MM.1S (cell line): Measurements from ENCODE around the gene LDLRAD4.
"Not testable (repeated sequence)": the region's sequence is repeated elsewhere in the genome, so short reads cannot be mapped to it uniquely, and the experiment has no call there.

Experiments
- DNase-seq: peaks from one replicate; pipeline ENCODE4 v3.0.0-alpha.2; 2015
- H2AFZ ChIP-seq: fragments of 300-600 bp; sonication (generic); 2 replicates; pipeline ENCODE4 v1.6.0; 2016; ENCODE audit warnings: antibody characterized with exemption, low read length
- H3F3A ChIP-seq: fragments of 300-600 bp; sonication (generic); 2 replicates; pipeline ENCODE4 v1.6.1; 2016; ENCODE audit warnings: mild to moderate bottlenecking, antibody characterized with exemption, low read length, moderate library complexity, mixed read lengths; ENCODE audit not compliant: insufficient read depth
- H3K27ac ChIP-seq: fragments of 300-600 bp; sonication (generic); 2 replicates; pipeline ENCODE4 v1.5.1; 2016; ENCODE audit warnings: mild to moderate bottlenecking, low read length
- H3K27me3 ChIP-seq: fragments of 300-600 bp; sonication (generic); replicated peaks from 2 replicates; pipeline ENCODE4 v1.6.0; 2016; ENCODE audit warnings: low read length; ENCODE audit not compliant: insufficient read depth
- H3K36me3 ChIP-seq: fragments of 300-600 bp; sonication (generic); replicated peaks from 2 replicates; pipeline ENCODE4 v1.6.1; 2016; ENCODE audit warnings: mild to moderate bottlenecking, low read length, mixed read lengths; ENCODE audit not compliant: insufficient read depth
- H3K4me1 ChIP-seq: fragments of 300-600 bp; sonication (generic); 2 replicates; pipeline ENCODE4 v1.6.1; 2016; ENCODE audit warnings: low read length, mixed read lengths
- H3K4me2 ChIP-seq: fragments of 300-600 bp; sonication (generic); 2 replicates; pipeline ENCODE4 v1.6.0; 2016; ENCODE audit warnings: low read depth, low read length
- H3K4me3 ChIP-seq: fragments of 300-600 bp; sonication (generic); 2 replicates; pipeline ENCODE4 v1.5.1; 2016; ENCODE audit warnings: low read length, mixed read lengths
- H3K79me2 ChIP-seq: fragments of 300-600 bp; sonication (generic); 2 replicates; pipeline ENCODE4 v1.6.1; 2016; ENCODE audit warnings: mixed run types, low read length, mixed read lengths
- H3K9ac ChIP-seq: fragments of 300-600 bp; sonication (generic); 2 replicates; pipeline ENCODE4 v1.6.1; 2016; ENCODE audit warnings: low read length, mixed read lengths
- H3K9me2 ChIP-seq: fragments of 300-600 bp; sonication (generic); replicated peaks from 2 replicates; pipeline ENCODE4 v1.6.1; 2016; ENCODE audit warnings: mild to moderate bottlenecking, low read length, mixed read lengths; ENCODE audit not compliant: insufficient read depth
- H3K9me3 ChIP-seq: fragments of 300-600 bp; sonication (generic); replicated peaks from 2 replicates; pipeline ENCODE4 v1.6.1; 2016; ENCODE audit warnings: mild to moderate bottlenecking, low read length, mixed read lengths; ENCODE audit not compliant: insufficient read depth
- H4K20me1 ChIP-seq: fragments of 300-600 bp; sonication (generic); 2 replicates; pipeline ENCODE4 v1.6.1; 2016; ENCODE audit warnings: mild to moderate bottlenecking, low read length, moderate library complexity, mixed read lengths; ENCODE audit not compliant: insufficient read depth
- CTCF ChIP-seq: fragments of 300-600 bp; sonication (generic); IDR thresholded peaks from 2 replicates; pipeline ENCODE4 v1.5.1; 2016; ENCODE audit warnings: antibody characterized with exemption, low read length, mixed read lengths
- EZH2 ChIP-seq: fragments of 300-600 bp; sonication (generic); optimal IDR thresholded peaks from 2 replicates; pipeline ENCODE3; 2017; ENCODE audit warnings: low read depth, mild to moderate bottlenecking, antibody characterized with exemption, low read length, mixed read lengths
- EZH2phosphoT487 ChIP-seq: fragments of 300-600 bp; sonication (generic); IDR thresholded peaks from 2 replicates; pipeline ENCODE4 v1.6.1; 2018; ENCODE audit warnings: antibody characterized with exemption, low read length

LDLRAD4 gene

GRCh38 chr18:13260935-13261640, 42.5 kb downstream of the LDLRAD4 start:
- no peak overlapping the region for H3K4me3 ChIP-seq

GRCh38 chr18:13261661-13262357, 43.2 kb downstream of the LDLRAD4 start:
- no peak overlapping the region for H3K4me2 ChIP-seq
- H3K4me1 ChIP-seq, result no peaks in the 10 kb centered on the region
- TF ChIP-seq CTCF (no peak), EZH2 (no peak), EZH2phosphoT487 (no peak)
- no peaks in the 10 kb centered on the region for H3K36me3 ChIP-seq
- H4K20me1 ChIP-seq, result no peaks in the 10 kb centered on the region
- no peak for DNase-seq
- H3K9ac ChIP-seq, result no peak overlapping the region
- no peak overlapping the region for H3K4me3 ChIP-seq
- no peak overlapping the region for H3K27ac ChIP-seq
- H3K27me3 ChIP-seq, result no peaks in the 10 kb centered on the region
- no peaks in the 10 kb centered on the region for H3K9me2 ChIP-seq
- H3F3A ChIP-seq, result no peaks in the 10 kb centered on the region
- H2AFZ ChIP-seq, result no peak overlapping the region
- no peaks in the 10 kb centered on the region for H3K79me2 ChIP-seq
- H3K9me3 ChIP-seq, result no peaks in the 10 kb centered on the region

More at GRCh38 chr18:13260935-13261640, 42.5 kb downstream of the LDLRAD4 start:
- DNase-seq, result no peak
- H3K27me3 ChIP-seq, result no peaks in the 10 kb centered on the region
- H4K20me1 ChIP-seq, result no peaks in the 10 kb centered on the region
- no peaks in the 10 kb centered on the region for H3K9me2 ChIP-seq
- H3K27ac ChIP-seq, result no peak overlapping the region
- no peak overlapping the region for H2AFZ ChIP-seq
- TF ChIP-seq EZH2 (no peak), EZH2phosphoT487 (no peak), CTCF (no peak)
- no peaks in the 10 kb centered on the region for H3K4me1 ChIP-seq
- H3K36me3 ChIP-seq, result no peaks in the 10 kb centered on the region
- H3K9me3 ChIP-seq, result no peaks in the 10 kb centered on the region
- no peak overlapping the region for H3K9ac ChIP-seq
- no peak overlapping the region for H3K4me2 ChIP-seq
- H3F3A ChIP-seq, result no peaks in the 10 kb centered on the region
- no peaks in the 10 kb centered on the region for H3K79me2 ChIP-seq

GRCh38 chr18:13262358-13262680, 43.8 kb downstream of the LDLRAD4 start:
- H2AFZ ChIP-seq, H3K27me3 ChIP-seq, H3K36me3 ChIP-seq, DNase-seq, H3K4me3 ChIP-seq, H3K9me2 ChIP-seq, H3K9ac ChIP-seq, H4K20me1 ChIP-seq, H3K9me3 ChIP-seq, H3K27ac ChIP-seq, H3F3A ChIP-seq, H3K79me2 ChIP-seq, H3K4me2 ChIP-seq, H3K4me1 ChIP-seq: not testable (repeated sequence)
